ENCODE data around the gene BFAR.

DNA sequence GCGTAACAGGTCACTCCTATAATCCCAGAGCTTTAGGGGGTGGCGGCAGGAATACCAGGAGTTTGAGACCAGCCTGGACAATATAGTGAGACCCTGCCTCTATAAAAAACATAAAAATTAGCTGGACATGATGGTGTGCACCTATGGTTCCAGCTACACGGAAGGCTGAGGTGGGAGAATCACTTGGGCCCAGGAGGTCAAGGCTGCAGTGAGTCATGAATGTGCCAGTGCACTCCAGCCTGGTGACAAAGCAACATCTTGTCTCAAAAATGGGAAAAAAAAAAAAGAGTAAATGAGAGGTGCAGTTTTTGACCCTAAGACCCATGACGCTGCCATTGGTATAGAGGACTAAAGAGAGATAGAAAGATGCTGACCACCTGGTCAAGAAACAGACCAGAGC lies 18.8 kb upstream of the BFAR start:
- TF ChIP-seq POLR2A (IDR thresholded peaks at IDR 0.05) (no peak), EP300 (IDR thresholded peaks at IDR 0.05) (no peak)

All from suprapubic skin (tissue), 2 donors.